IPS-20b (cell line): ENCODE results near the gene KRTAP2-3.
"Not testable (repeated sequence)": the region's sequence is repeated elsewhere in the genome, so short reads cannot be mapped to it uniquely, and the experiment has no call there.

Source experiments
- H3K27ac ChIP-seq: one replicate; pipeline ENCODE4 v1.5.1; 2013; ENCODE audit warnings: low read length
- H3K27me3 ChIP-seq: 2 replicates; pipeline ENCODE4 v1.6.1; 2013; ENCODE audit warnings: mild to moderate bottlenecking, low read length, inconsistent platforms; ENCODE audit not compliant: insufficient read depth
- H3K36me3 ChIP-seq: 2 replicates; pipeline ENCODE4 v1.6.1; 2013; ENCODE audit warnings: low read depth, mild to moderate bottlenecking, inconsistent platforms, low read length, moderate library complexity; ENCODE audit not compliant: insufficient read depth
- H3K4me1 ChIP-seq: 2 replicates; pipeline ENCODE4 v1.6.1; 2013; ENCODE audit warnings: mild to moderate bottlenecking, control low read depth, inconsistent platforms, low read length, moderate library complexity; ENCODE audit not compliant: insufficient read depth
- H3K4me3 ChIP-seq: 2 replicates; pipeline ENCODE4 v1.5.1; 2013; ENCODE audit warnings: mild to moderate bottlenecking, low read length, inconsistent platforms
- H3K9ac ChIP-seq: 2 replicates; pipeline ENCODE4 v1.6.1; 2013; ENCODE audit warnings: low read depth, mild to moderate bottlenecking, inconsistent platforms, low read length, moderate library complexity
- H3K9me3 ChIP-seq: 2 replicates; pipeline ENCODE4 v1.6.1; 2013; ENCODE audit warnings: mild to moderate bottlenecking, low read depth, low read length, inconsistent platforms; ENCODE audit not compliant: insufficient read depth

Gene KRTAP2-3

GRCh38 chr17:41065016-41065689 is 5.2 kb upstream of the KRTAP2-3 start:
- not testable (repeated sequence) for H3K4me3 ChIP-seq, H3K27ac ChIP-seq, H3K4me1 ChIP-seq, H3K9me3 ChIP-seq, H3K9ac ChIP-seq, H3K36me3 ChIP-seq, H3K27me3 ChIP-seq

DNA sequence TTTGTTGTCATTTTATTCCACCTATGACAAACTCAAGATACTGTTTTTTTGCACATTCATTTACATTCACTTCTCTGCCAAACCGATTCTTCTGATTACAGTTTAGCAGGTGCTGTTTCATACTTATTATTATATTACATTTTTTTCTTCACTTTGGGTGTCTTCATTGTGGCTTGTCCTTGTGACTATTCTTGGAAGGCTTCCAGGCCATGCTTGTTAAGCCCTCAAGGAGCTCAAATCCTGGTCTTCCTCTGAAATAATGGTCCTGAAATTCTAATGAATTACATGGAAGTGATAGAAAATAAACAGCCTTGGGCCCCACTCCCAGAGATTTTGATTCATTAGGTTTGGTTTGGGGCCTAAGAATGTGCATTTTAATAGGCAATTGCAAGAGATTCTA is 4.4 kb upstream of the KRTAP2-3 start:
- H3K4me3 ChIP-seq, result no peak overlapping the region
- no peaks in the 10 kb centered on the region for H3K36me3 ChIP-seq
- H3K9me3 ChIP-seq, result no peaks in the 10 kb centered on the region
- no peaks in the 10 kb centered on the region for H3K27me3 ChIP-seq
- H3K9ac ChIP-seq, result no peak overlapping the region
- H3K4me1 ChIP-seq, result no peaks in the 10 kb centered on the region
- no peak overlapping the region for H3K27ac ChIP-seq

DNA sequence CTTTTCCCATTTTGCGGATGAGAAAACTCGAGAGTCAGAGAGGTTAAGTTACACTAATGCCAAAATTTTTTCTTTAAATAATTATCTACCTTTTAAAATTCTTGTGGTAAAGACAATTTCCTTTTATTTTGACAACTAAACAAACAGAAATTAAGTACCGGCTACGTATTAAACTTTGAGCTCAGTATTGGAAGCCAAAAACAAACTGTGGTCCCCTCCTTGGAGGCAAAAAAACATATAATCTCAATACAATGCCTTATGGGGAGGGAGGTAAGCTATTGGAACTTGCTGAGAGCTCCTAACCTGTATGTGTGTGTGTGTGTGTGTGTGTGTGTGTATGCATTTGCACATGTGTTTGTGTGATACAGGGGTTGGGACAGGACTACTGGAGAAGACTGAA is 3.5 kb upstream of the KRTAP2-3 start:
- H3K4me1 ChIP-seq, result no peaks in the 10 kb centered on the region
- no peaks in the 10 kb centered on the region for H3K36me3 ChIP-seq
- H3K27me3 ChIP-seq, result no peaks in the 10 kb centered on the region
- H3K9me3 ChIP-seq, result no peaks in the 10 kb centered on the region
- no peak overlapping the region for H3K4me3 ChIP-seq
- H3K9ac ChIP-seq, result no peak overlapping the region
- no peak overlapping the region for H3K27ac ChIP-seq

DNA sequence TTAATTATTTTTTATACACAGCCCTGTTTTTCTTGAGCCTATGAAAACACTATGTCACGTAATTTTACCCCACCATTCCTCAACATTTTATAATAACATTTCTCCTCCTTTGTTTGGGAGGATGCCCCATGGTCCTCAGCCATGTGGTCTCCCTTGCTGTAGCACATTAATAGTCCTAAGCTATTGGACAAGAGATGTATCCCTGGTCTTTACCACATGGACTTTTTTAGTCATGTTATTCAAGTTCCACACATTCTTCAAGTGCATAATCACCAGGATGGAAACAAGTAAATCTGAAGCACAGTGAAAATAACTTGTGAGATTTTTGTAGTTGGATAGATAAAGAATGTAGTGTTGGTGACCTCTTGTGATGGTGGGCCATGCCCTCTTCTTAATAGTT is 2.0 kb upstream of the KRTAP2-3 start:
- H3K27ac ChIP-seq, result no peak overlapping the region
- H3K9ac ChIP-seq, result no peak overlapping the region
- no peaks in the 10 kb centered on the region for H3K36me3 ChIP-seq
- no peaks in the 10 kb centered on the region for H3K4me1 ChIP-seq
- no peaks in the 10 kb centered on the region for H3K9me3 ChIP-seq
- no peaks in the 10 kb centered on the region for H3K27me3 ChIP-seq
- no peak overlapping the region for H3K4me3 ChIP-seq

DNA sequence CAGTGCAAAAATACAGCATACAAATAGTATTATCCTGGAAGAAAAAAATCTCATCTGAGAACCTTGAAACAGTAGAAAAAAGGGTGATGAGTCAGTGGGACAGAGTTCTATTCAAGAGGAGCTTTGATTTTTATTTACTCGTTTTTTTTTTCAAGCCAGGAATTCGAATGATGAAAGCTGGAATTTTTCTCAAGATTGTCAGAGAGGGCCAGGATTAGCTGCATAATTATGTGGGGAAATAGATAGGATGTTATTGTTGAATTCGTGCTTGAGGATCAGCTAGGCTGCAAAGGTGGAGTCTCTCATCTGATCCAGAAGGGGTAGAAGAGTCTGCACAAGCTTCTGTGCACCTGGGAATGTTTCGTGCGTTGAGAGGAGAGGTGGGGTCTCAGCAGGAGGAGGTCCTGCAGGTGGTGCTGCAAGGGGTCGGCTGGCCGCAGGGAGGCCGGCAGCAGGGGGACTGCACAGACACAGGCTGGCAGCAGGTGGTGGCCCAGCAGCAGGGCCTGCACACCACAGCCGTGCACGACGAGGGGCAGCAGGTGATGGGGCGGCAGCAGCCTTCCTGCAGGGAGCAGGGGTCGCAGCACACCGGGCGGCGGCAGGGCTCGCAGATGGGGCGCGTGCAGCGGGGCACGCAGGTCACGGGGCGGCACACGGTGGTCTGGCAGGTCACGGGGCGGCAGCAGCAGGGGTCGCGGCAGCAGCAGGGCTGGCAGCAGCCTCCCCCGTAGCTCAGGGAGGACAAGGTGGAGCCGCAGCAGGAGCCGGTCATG is 450 bp downstream of the KRTAP2-3 start:
- not testable (repeated sequence) for H3K4me3 ChIP-seq, H3K27me3 ChIP-seq, H3K27ac ChIP-seq, H3K4me1 ChIP-seq, H3K9ac ChIP-seq, H3K9me3 ChIP-seq, H3K36me3 ChIP-seq

- H3K36me3 ChIP-seq, result no peaks in the 10 kb centered on the region
- H3K4me3 ChIP-seq, result no peak overlapping the region
- H3K4me1 ChIP-seq, result no peaks in the 10 kb centered on the region
- H3K9me3 ChIP-seq, result no peaks in the 10 kb centered on the region
- H3K9ac ChIP-seq, result no peak overlapping the region
- H3K27ac ChIP-seq, result no peak overlapping the region
- H3K27me3 ChIP-seq, result no peaks in the 10 kb centered on the region
These were observed 1.2 kb downstream of the KRTAP2-3 start for GRCh38 chr17:41058741-41059140.

DNA sequence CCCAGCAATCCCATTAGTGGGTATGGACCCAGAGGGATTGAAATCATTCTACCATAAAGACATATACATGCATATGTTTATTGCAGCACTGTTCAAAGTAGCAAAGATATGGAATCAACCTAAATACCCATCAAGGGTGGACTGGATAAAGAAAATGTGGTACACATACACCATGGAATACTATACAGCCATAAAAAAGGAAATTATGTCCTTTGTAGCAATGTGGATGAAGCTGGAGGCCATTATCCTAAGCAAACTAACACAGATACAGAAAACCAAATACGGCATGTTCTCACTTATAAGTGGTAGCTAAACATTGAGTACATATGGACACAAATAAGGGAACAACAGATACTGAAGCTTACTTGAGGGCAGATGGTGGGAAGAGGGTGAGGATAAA is 2.4 kb downstream of the KRTAP2-3 start:
- Histone ChIP-seq H3K27me3 (no peaks in the 10 kb centered on the region), H3K9ac (no peak overlapping the region), H3K4me3 (no peak overlapping the region), H3K4me1 (no peaks in the 10 kb centered on the region), H3K9me3 (no peaks in the 10 kb centered on the region), H3K36me3 (no peaks in the 10 kb centered on the region), H3K27ac (no peak overlapping the region)

DNA sequence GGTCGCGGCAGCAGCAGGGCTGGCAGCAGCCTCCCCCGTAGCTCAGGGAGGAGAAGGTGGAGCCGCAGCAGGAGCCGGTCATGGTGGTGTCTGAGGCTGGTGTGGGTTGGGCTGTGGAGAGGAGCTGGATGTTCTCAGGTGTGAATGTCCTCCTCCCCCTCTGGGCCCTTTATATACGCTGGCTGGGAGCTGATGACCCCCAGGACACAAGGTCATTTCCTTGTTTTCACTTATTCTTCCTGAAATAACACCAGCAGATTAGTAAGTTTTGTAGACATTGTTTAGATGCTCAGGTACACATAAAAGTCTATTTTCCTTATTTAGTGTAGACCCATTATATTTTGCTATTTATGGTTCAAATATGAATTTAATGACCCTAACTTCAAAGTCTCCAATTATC is 4.8 kb downstream of the KRTAP2-3 start, which contains the start of gene KRTAP2-2:
Gene KRTAP2-2 (minus strand): TSS at position 101 of the 400 bp plus-strand sequence. CDS start 19 bp downstream, at position 82.
- not testable (repeated sequence) for H3K4me3 ChIP-seq, H3K9ac ChIP-seq, H3K9me3 ChIP-seq, H3K27me3 ChIP-seq, H3K4me1 ChIP-seq, H3K27ac ChIP-seq, H3K36me3 ChIP-seq

DNA sequence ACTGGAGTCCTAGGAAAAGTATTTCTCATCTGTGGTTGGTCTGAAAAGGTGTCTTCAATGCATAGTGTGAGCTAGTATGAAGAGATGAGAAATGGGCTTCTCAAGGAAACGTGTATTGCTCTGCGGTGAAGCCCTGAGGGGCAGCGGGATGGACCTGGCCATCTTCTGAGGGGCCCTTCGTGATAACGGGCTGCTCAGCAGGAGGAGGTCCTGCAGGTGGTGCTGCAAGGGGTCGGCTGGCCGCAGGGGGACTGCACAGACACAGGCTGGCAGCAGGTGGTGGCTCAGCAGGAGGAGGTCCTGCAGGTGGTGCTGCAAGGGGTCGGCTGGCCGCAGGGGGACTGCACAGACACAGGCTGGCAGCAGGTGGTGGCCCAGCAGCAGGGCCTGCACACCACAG is 5.4 kb downstream of the KRTAP2-3 start:
- H3K36me3 ChIP-seq, H3K4me1 ChIP-seq, H3K27me3 ChIP-seq, H3K9ac ChIP-seq, H3K9me3 ChIP-seq, H3K4me3 ChIP-seq, H3K27ac ChIP-seq: not testable (repeated sequence)

- H3K4me3 ChIP-seq, result no peak overlapping the region
- H3K9me3 ChIP-seq, result no peaks in the 10 kb centered on the region
- no peaks in the 10 kb centered on the region for H3K36me3 ChIP-seq
- H3K27ac ChIP-seq, result no peak overlapping the region
- no peak overlapping the region for H3K9ac ChIP-seq
- H3K27me3 ChIP-seq, result no peaks in the 10 kb centered on the region
- H3K4me1 ChIP-seq, result no peaks in the 10 kb centered on the region
These were observed 5.9 kb downstream of the KRTAP2-3 start for GRCh38 chr17:41054025-41054424.

DNA sequence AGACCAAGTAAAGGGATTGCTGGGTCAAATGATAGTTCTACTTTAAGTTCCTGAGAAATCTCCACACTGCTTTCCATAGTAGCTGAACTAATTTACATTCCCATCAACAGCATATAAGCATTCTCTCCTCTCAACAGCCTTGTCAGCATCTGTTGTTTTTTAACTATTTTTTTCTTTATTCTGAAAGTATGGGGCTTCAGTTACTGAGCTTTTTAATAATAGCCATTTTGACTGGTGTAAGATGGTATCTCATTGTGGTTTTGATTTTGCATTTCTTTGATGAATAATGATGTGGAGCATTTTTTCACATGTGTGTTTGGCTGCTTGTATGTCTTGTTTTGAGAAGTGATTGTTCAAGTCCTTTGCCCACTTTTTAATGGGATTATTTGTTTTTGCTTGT is 7.3 kb downstream of the KRTAP2-3 start:
- H3K9ac ChIP-seq, result no peak overlapping the region
- H3K36me3 ChIP-seq, result no peaks in the 10 kb centered on the region
- no peaks in the 10 kb centered on the region for H3K9me3 ChIP-seq
- H3K27me3 ChIP-seq, result no peaks in the 10 kb centered on the region
- no peak overlapping the region for H3K27ac ChIP-seq
- H3K4me3 ChIP-seq, result no peak overlapping the region
- H3K4me1 ChIP-seq, result no peaks in the 10 kb centered on the region; the same call in 1 of the 2 replicates

- H3K4me3 ChIP-seq, result no peak overlapping the region
- H3K4me1 ChIP-seq, result no peaks in the 10 kb centered on the region; the same call in 1 of the 2 replicates
- H3K36me3 ChIP-seq, result no peaks in the 10 kb centered on the region
- no peak overlapping the region for H3K27ac ChIP-seq
- no peak overlapping the region for H3K9ac ChIP-seq
- no peaks in the 10 kb centered on the region for H3K9me3 ChIP-seq
- H3K27me3 ChIP-seq, result no peaks in the 10 kb centered on the region
These were observed 10.8 kb downstream of the KRTAP2-3 start for GRCh38 chr17:41049110-41049509.
